Measurements from ENCODE around the gene FBN1.

DNA sequence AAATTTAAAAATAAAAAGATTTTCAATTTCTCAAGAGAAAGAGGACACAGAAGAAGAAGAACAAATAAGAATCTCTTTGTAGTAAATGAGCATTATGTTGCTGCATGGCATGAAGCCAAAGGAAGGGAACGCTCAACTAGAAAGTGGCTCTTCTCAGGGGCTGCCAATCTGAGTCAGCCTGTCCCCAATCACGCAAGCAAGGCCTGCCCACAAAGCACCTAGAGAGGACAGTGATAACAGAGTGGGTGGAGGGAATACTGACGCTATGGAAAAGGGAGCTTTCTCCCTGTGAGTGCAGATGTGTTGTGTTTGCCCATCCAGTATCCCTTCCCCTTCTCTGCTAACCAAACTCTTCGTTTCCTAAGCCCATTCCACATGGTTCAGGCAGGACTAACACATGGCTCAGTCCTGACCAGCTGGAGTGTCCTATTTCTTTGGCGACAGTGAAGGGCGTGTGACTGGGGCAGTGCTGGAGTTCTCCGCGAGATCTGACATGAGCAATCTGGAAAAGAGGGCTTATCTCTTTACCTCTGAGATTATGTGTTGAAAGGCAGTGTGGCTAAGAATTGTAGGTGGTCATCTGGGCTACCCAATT, 14.2 kb downstream of the FBN1 start:
- no peak for TF ChIP-seq POLR2AphosphoS5 (IDR thresholded peaks at IDR 0.05; ENCODE audit: borderline replicate concordance, low read depth, low read length)
- no peak for TF ChIP-seq EZH2 (IDR thresholded peaks at IDR 0.05)
